ENCODE results near the gene MYCBP2.

DNA sequence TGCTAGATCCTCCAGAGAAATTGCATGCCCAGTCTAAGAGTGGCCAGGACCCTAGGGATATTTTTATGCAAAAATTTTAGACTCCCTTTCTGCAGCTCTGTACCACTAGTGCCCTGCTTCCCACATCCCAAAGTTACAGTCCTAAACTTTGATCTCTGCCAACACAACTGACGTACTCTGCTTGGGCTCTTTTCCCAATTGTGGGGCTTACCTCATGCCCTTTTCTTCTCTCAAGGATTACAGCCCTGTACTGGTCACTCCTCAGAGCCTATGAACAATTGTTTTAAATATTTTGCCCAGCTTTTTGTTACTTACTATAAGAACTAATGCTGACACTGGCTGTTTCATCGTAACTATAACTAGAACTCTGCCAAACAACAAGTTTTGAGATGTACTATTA lies 242.1 kb downstream of the MYCBP2 start:
- TF ChIP-seq, protein P1, sequence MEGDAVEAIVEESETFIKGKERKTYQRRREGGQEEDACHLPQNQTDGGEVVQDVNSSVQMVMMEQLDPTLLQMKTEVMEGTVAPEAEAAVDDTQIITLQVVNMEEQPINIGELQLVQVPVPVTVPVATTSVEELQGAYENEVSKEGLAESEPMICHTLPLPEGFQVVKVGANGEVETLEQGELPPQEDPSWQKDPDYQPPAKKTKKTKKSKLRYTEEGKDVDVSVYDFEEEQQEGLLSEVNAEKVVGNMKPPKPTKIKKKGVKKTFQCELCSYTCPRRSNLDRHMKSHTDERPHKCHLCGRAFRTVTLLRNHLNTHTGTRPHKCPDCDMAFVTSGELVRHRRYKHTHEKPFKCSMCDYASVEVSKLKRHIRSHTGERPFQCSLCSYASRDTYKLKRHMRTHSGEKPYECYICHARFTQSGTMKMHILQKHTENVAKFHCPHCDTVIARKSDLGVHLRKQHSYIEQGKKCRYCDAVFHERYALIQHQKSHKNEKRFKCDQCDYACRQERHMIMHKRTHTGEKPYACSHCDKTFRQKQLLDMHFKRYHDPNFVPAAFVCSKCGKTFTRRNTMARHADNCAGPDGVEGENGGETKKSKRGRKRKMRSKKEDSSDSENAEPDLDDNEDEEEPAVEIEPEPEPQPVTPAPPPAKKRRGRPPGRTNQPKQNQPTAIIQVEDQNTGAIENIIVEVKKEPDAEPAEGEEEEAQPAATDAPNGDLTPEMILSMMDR (IDR thresholded peaks at IDR 0.05; ENCODE audit: low read length): no peak
- no peak for TF ChIP-seq EZH2 (optimal IDR thresholded peaks at IDR 0.05; ENCODE audit: low read depth, low read length)
- TF ChIP-seq EZH2phosphoT487 (IDR thresholded peaks at IDR 0.05; ENCODE audit: low read length): no peak

Measured in MM.1S (cell line).